OCI-LY7 (cell line): Measurements from ENCODE around the gene PLPPR1. TPM values are rescaled to one million over a fixed set of nuclear protein-coding genes. Genes with fewer than 3 reads are reported as not detected.

ENCODE experiments used
- BruUV-seq: library from RNA; stranded (reverse); fragments of 400-500 nt; replicated peaks from 2 replicates; lab custom pipeline; 2021; lab: Mats Ljungman, UMichigan
- CTCF ChIA-PET: fragments of 300-600 bp; sonication (Branson Sonifier 250); formaldehyde crosslinking; loops from one replicate; lab custom pipeline; 2022; ENCODE audit warnings: antibody characterized with exemption; ENCODE audit not compliant: unreplicated experiment; lab: Charles Lee
- POLR2A ChIA-PET: fragments of 300-600 bp; sonication (Branson Sonifier 250); formaldehyde crosslinking; loops from one replicate; lab custom pipeline; 2022; ENCODE audit warnings: antibody characterized with exemption; lab: Charles Lee
- DNase-seq: peaks from one replicate; pipeline ENCODE4 v3.0.0-alpha.2; 2015; ENCODE audit warnings: low spot score
- H2AFZ ChIP-seq: fragments of 200-600 bp; sonication (generic), shearing (Covaris generic); 2 replicates; pipeline ENCODE4 v1.6.1; 2014; ENCODE audit warnings: mild to moderate bottlenecking, antibody characterized with exemption, low read length, moderate library complexity
- H3K27ac ChIP-seq: fragments of 200-600 bp; sonication (generic); 2 replicates; pipeline ENCODE4 v1.5.1; 2014; ENCODE audit warnings: mixed run types, low read depth, mild to moderate bottlenecking, moderate library complexity, low read length, inconsistent platforms; ENCODE audit not compliant: poor library complexity, severe bottlenecking
- H3K36me3 ChIP-seq: fragments of 200-600 bp; sonication (generic); 2 replicates; pipeline ENCODE4 v1.6.1; 2014; ENCODE audit warnings: mild to moderate bottlenecking, antibody characterized with exemption, low read length, moderate library complexity, mixed read lengths; ENCODE audit not compliant: insufficient read depth
- H3K4me1 ChIP-seq: fragments of 200-600 bp; sonication (generic); 2 replicates; pipeline ENCODE4 v1.5.1; 2014; ENCODE audit warnings: mild to moderate bottlenecking, low read length; ENCODE audit not compliant: insufficient read depth, poor library complexity, severe bottlenecking
- H3K4me2 ChIP-seq: fragments of 200-600 bp; sonication (generic); 2 replicates; pipeline ENCODE4 v1.6.1; 2014; ENCODE audit warnings: mild to moderate bottlenecking, low read length
- H3K4me3 ChIP-seq: fragments of 200-600 bp; sonication (generic); 2 replicates; pipeline ENCODE4 v1.5.1; 2014; ENCODE audit warnings: mild to moderate bottlenecking, low read depth, low read length; ENCODE audit not compliant: poor library complexity, severe bottlenecking
- H3K79me2 ChIP-seq: fragments of 200-600 bp; sonication (generic); 2 replicates; pipeline ENCODE4 v1.6.1; 2016; ENCODE audit warnings: low read depth, mild to moderate bottlenecking, low read length, moderate library complexity, mixed read lengths; ENCODE audit not compliant: insufficient read depth
- H3K9me2 ChIP-seq: fragments of 200-600 bp; sonication (generic); 2 replicates; pipeline ENCODE4 v1.6.1; 2016; ENCODE audit warnings: mild to moderate bottlenecking, low read length, mixed read lengths; ENCODE audit not compliant: insufficient read depth
- H3K9me3 ChIP-seq: fragments of 200-600 bp; sonication (generic); 2 replicates; pipeline ENCODE4 v1.6.1; 2014; ENCODE audit warnings: mild to moderate bottlenecking, mixed run types, low read length, mixed read lengths
- H4K20me1 ChIP-seq: fragments of 200-600 bp; sonication (generic); 2 replicates; pipeline ENCODE4 v1.6.1; 2014; ENCODE audit warnings: mild to moderate bottlenecking, antibody characterized with exemption, low read length, moderate library complexity, mixed read lengths; ENCODE audit not compliant: insufficient read depth
- CTCF ChIP-seq: fragments of 200-600 bp; sonication (generic); conservative IDR thresholded peaks from 2 replicates; pipeline ENCODE4 v1.5.1; 2014; ENCODE audit warnings: mild to moderate bottlenecking, antibody characterized with exemption, low read length, moderate library complexity, mixed read lengths
- EZH2phosphoT487 ChIP-seq: fragments of 200-600 bp; sonication (generic); IDR thresholded peaks from 2 replicates; pipeline ENCODE4 v1.6.1; 2018; ENCODE audit warnings: low read depth, borderline replicate concordance, mild to moderate bottlenecking, mixed run types, antibody characterized with exemption, low read length, moderate library complexity, mixed read lengths
- intact Hi-C: fragments of 100-400 bp; cut with micrococcal nuclease; formaldehyde crosslinking; loops from one replicate; pipeline ENCODE4 v1.10.0; 2022; ENCODE audit not compliant: unreplicated experiment
- total RNA-seq, 2 experiments: library from RNA; depleted of rRNA in 1 of 2; stranded (reverse); fragments of >200 nt in 1 of 2; shearing (Covaris generic) in 1 of 2; gene quantifications; 2 replicates each; pipeline ENCODE4 v1.2.3, GENCODE V29; 2014 to 2022

PLPPR1 gene
- total RNA-seq, 2 experiments from 2014 or later: not detected

DNA sequence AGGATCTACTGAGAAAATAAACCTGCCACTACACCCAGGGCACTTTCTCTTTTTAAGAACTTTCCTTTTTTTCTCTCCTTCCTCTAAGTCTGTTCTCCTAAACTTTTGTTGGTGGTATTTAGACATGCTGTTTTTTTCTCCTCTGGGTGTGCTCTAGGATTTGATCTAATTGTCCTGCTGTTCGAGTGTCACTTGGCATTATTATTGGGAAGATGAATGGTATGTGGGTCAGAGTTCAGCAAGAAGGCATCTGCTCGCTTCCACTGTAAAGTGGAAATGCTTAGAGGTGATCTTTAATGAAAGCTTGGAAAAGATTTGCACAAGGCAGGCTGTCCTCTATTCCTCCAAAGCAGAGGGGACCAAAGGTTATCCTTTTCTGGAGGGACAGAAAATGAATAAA lies 1.3 kb upstream of the PLPPR1 start:
- intact Hi-C loops: no loop called here
- H3K4me2 ChIP-seq: no peak overlapping the region
- DNase-seq: no peak
- H3K9me3 ChIP-seq: no peaks in the 10 kb centered on the region
- no peaks in the 10 kb centered on the region for H4K20me1 ChIP-seq
- no peaks in the 10 kb centered on the region for H3K4me1 ChIP-seq
- no peak overlapping the region for H3K27ac ChIP-seq
- BruUV-seq: no TSS peak
- no peaks in the 10 kb centered on the region for H3K9me2 ChIP-seq
- CTCF ChIA-PET: no interaction called here
- no peak overlapping the region for H3K4me3 ChIP-seq
- H2AFZ ChIP-seq: no peak overlapping the region
- POLR2A ChIA-PET: no interaction called here
- TF ChIP-seq EZH2phosphoT487: no peak
- no peak for TF ChIP-seq CTCF
- no peaks in the 10 kb centered on the region for H3K36me3 ChIP-seq
- no peaks in the 10 kb centered on the region for H3K79me2 ChIP-seq

DNA sequence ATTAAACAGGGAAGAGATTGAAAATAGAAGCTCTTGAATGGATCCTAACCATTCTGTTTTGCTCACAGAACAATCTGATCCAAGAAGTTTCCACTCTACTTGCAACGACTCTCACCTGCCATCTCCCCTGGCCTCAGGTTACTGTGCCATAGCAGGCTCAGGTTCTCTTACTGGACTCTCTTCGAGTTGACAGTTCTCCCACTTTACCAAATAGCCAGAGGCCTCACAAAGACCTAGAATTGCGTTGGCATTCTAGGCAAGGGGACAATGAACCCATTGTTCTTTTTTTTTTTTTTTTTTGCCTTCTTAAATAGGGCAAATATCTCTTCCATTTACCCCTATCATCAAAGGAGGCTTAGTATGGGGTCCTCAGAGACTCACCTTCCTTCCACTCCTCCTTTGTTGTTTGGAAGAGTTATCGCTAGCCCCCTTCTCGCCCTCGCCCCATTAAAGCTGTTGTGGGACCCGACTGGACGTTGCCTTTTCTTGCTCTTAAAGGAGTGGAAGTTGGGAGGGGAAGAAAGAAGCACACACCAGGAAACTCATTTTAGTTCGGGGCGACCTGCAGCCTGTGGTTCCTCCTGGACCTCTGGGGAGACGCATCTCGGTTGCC lies 688 bp upstream of the PLPPR1 start:
- DNase-seq: no peak
- no peaks in the 10 kb centered on the region for H3K9me3 ChIP-seq
- H3K4me1 ChIP-seq: no peaks in the 10 kb centered on the region
- BruUV-seq: no TSS peak
- no peak overlapping the region for H2AFZ ChIP-seq
- ChIA-PET CTCF (no interaction called here), POLR2A (no interaction called here)
- no peak overlapping the region for H3K4me3 ChIP-seq
- H3K36me3 ChIP-seq: no peaks in the 10 kb centered on the region
- intact Hi-C loops: no loop called here
- no peaks in the 10 kb centered on the region for H3K9me2 ChIP-seq
- H3K79me2 ChIP-seq: no peaks in the 10 kb centered on the region
- H3K27ac ChIP-seq: no peak overlapping the region
- TF ChIP-seq CTCF (no peak), EZH2phosphoT487 (no peak)
- H3K4me2 ChIP-seq: no peak overlapping the region
- H4K20me1 ChIP-seq: no peaks in the 10 kb centered on the region

- intact Hi-C loops: no loop called here
- ChIA-PET CTCF (no interaction called here), POLR2A (interaction anchor here (1.0 kb wide), 1 partner anchor 350 kb away, joined by 3 read pairs; no protein-coding TSS in a partner anchor)
- TF ChIP-seq CTCF (no peak), EZH2phosphoT487 (no peak)
- H3K36me3 ChIP-seq: no peaks in the 10 kb centered on the region
- no peak overlapping the region for H2AFZ ChIP-seq
- H3K27ac ChIP-seq: no peak overlapping the region
- no peaks in the 10 kb centered on the region for H3K9me3 ChIP-seq
- H3K4me1 ChIP-seq: no peaks in the 10 kb centered on the region
- H4K20me1 ChIP-seq: no peaks in the 10 kb centered on the region
- H3K4me3 ChIP-seq: no peak overlapping the region
- DNase-seq: no peak
- H3K4me2 ChIP-seq: no peak overlapping the region
- H3K79me2 ChIP-seq: no peaks in the 10 kb centered on the region
- H3K9me2 ChIP-seq: no peaks in the 10 kb centered on the region
- no TSS peak for BruUV-seq
These were observed 973 bp downstream of the PLPPR1 start for GRCh38 chr9:101029315-101030085.
